ENCODE measurements around the gene SNIP1. TPM values are rescaled to one million over a fixed set of nuclear protein-coding genes. Genes with fewer than 3 reads are reported as not detected.

SNIP1 gene
- polyA plus RNA-seq, 1 donor from 2014 or later: 9.5 TPM

- Histone ChIP-seq H3K36me3 (ENCODE audit: insufficient read depth, low read length) (peaks cover 5% of the 10 kb centered on the region), H3K9me3 (ENCODE audit: low read length) (no peaks in the 10 kb centered on the region), H3K9ac (ENCODE audit: low read length) (no peak overlapping the region), H3K27ac (ENCODE audit: low read length) (no peak overlapping the region), H3K79me2 (replicated peaks; ENCODE audit: insufficient read depth, low read length) (no peaks in the 10 kb centered on the region), H2AFZ (ENCODE audit: low read depth, low read length) (no peak overlapping the region), H4K20me1 (ENCODE audit: insufficient read depth) (no peaks in the 10 kb centered on the region), H3K27me3 (ENCODE audit: insufficient read depth, low read depth, low read length) (no peaks in the 10 kb centered on the region), H3F3A (ENCODE audit: insufficient read depth, low read length, poor library complexity, severe bottlenecking) (no peaks in the 10 kb centered on the region), H3K9me2 (ENCODE audit: insufficient read depth, low read length) (no peaks in the 10 kb centered on the region), H3K4me3 (ENCODE audit: low read length) (no peak overlapping the region), H3K4me2 (ENCODE audit: low read length) (no peak overlapping the region)
- TF ChIP-seq TAF1 (IDR thresholded peaks at IDR 0.05; ENCODE audit: low read depth) (no peak), SMC3 (conservative IDR thresholded peaks at IDR 0.05; ENCODE audit: poor library complexity) (no peak), EP300 (conservative IDR thresholded peaks at IDR 0.05; ENCODE audit: poor library complexity, severe bottlenecking) (no peak), POLR2AphosphoS5 (IDR thresholded peaks at IDR 0.05) (no peak), CTCF (IDR thresholded peaks at IDR 0.05; ENCODE audit: poor library complexity, severe bottlenecking) (no peak), EZH2 (IDR thresholded peaks at IDR 0.05; ENCODE audit: borderline replicate concordance, insufficient read depth, low read length, poor library complexity, severe bottlenecking) (no peak), REST (IDR thresholded peaks at IDR 0.05; ENCODE audit: borderline replicate concordance) (no peak), RAD21 (conservative IDR thresholded peaks at IDR 0.05) (no peak)
These were observed 66.5 kb downstream of the SNIP1 start for GRCh38 chr1:37487619-37487984.

GRCh38 chr1:37486680-37487618 is 67.1 kb downstream of the SNIP1 start:
- Histone ChIP-seq H3F3A (ENCODE audit: insufficient read depth, low read length, poor library complexity, severe bottlenecking) (no peaks in the 10 kb centered on the region), H3K79me2 (replicated peaks; ENCODE audit: insufficient read depth, low read length) (no peaks in the 10 kb centered on the region), H4K20me1 (ENCODE audit: insufficient read depth) (no peaks in the 10 kb centered on the region), H3K27me3 (ENCODE audit: insufficient read depth, low read depth, low read length) (no peaks in the 10 kb centered on the region), H3K9ac (ENCODE audit: low read length) (no peak overlapping the region), H3K9me2 (ENCODE audit: insufficient read depth, low read length) (no peaks in the 10 kb centered on the region), H3K4me3 (ENCODE audit: low read length) (no peak overlapping the region), H3K4me2 (ENCODE audit: low read length) (no peak overlapping the region), H3K27ac (ENCODE audit: low read length) (no peak overlapping the region), H3K36me3 (ENCODE audit: insufficient read depth, low read length) (peaks cover 5% of the 10 kb centered on the region), H3K9me3 (ENCODE audit: low read length) (no peaks in the 10 kb centered on the region), H2AFZ (ENCODE audit: low read depth, low read length) (no peak overlapping the region)
- TF ChIP-seq POLR2AphosphoS5 (IDR thresholded peaks at IDR 0.05) (no peak), CTCF (IDR thresholded peaks at IDR 0.05; ENCODE audit: poor library complexity, severe bottlenecking) (peak; percentile 95), SMC3 (conservative IDR thresholded peaks at IDR 0.05; ENCODE audit: poor library complexity) (peak; percentile 96), RAD21 (conservative IDR thresholded peaks at IDR 0.05) (peak; percentile 88), REST (IDR thresholded peaks at IDR 0.05; ENCODE audit: borderline replicate concordance) (no peak), TAF1 (IDR thresholded peaks at IDR 0.05; ENCODE audit: low read depth) (no peak), MXI1 (conservative IDR thresholded peaks at IDR 0.05; ENCODE audit: poor library complexity, severe bottlenecking) (no peak)

Data from neural cell (in vitro differentiated cells).